HEK293 (cell line): ENCODE results near the gene GGA1.

Experiments used
- FEZF1 ChIP-seq: fragments of 450-650 bp; formaldehyde crosslinking; IDR thresholded peaks from 2 replicates; pipeline ENCODE4 v1.5.1; 2016; ENCODE audit warnings: missing biosample characterization, missing genetic modification characterization
- KLF8 ChIP-seq: fragments of 450-650 bp; formaldehyde crosslinking; IDR thresholded peaks from 2 replicates; pipeline ENCODE4 v1.5.1; 2016; ENCODE audit warnings: missing biosample characterization, missing genetic modification characterization
- PRDM6 ChIP-seq: fragments of 450-650 bp; formaldehyde crosslinking; IDR thresholded peaks from 2 replicates; pipeline ENCODE4 v1.5.1; 2017; ENCODE audit warnings: missing biosample characterization, missing genetic modification characterization
- TCF7L2 ChIP-seq: IDR thresholded peaks from 2 replicates; pipeline ENCODE4 v1.6.1; 2011; ENCODE audit warnings: low read depth, mild to moderate bottlenecking, inconsistent platforms, low read length, moderate library complexity, borderline replicate concordance
- TRIM28 ChIP-seq: IDR thresholded peaks from 2 replicates; pipeline ENCODE4 v1.6.1; 2011; ENCODE audit warnings: low read length, control low read depth, borderline replicate concordance
- ZNF114 ChIP-seq: fragments of 450-650 bp; formaldehyde crosslinking; IDR thresholded peaks from 2 replicates; pipeline ENCODE4 v1.5.0; 2017; ENCODE audit warnings: missing biosample characterization, missing genetic modification characterization
- ZNF140 ChIP-seq: fragments of 450-650 bp; formaldehyde crosslinking; IDR thresholded peaks from 2 replicates; pipeline ENCODE4 v1.5.1; 2016; ENCODE audit warnings: missing biosample characterization, missing genetic modification characterization
- ZNF175 ChIP-seq: fragments of 450-650 bp; formaldehyde crosslinking; IDR thresholded peaks from 2 replicates; pipeline ENCODE4 v1.5.1; 2016; ENCODE audit warnings: missing biosample characterization, missing genetic modification characterization
- ZNF18 ChIP-seq: fragments of 450-650 bp; formaldehyde crosslinking; IDR thresholded peaks from 2 replicates; pipeline ENCODE4 v1.5.1; 2016; ENCODE audit warnings: missing biosample characterization, missing genetic modification characterization
- ZNF24 ChIP-seq: fragments of 450-650 bp; formaldehyde crosslinking; IDR thresholded peaks from 2 replicates; pipeline ENCODE4 v1.5.1; 2016; ENCODE audit warnings: missing biosample characterization, missing genetic modification characterization
- ZNF354C ChIP-seq: fragments of 450-650 bp; formaldehyde crosslinking; IDR thresholded peaks from 2 replicates; pipeline ENCODE4 v1.5.1; 2016; ENCODE audit warnings: missing biosample characterization, missing genetic modification characterization, low read depth, borderline replicate concordance
- ZNF37A ChIP-seq: fragments of 450-650 bp; IDR thresholded peaks from 2 replicates; pipeline ENCODE4 v1.5.1; 2018; ENCODE audit warnings: missing biosample characterization, missing genetic modification characterization
- ZNF391 ChIP-seq: fragments of 450-650 bp; formaldehyde crosslinking; IDR thresholded peaks from 2 replicates; pipeline ENCODE4 v1.5.1; 2016; ENCODE audit warnings: low read depth, missing biosample characterization, missing genetic modification characterization, borderline replicate concordance
- ZNF426 ChIP-seq: fragments of 450-650 bp; formaldehyde crosslinking; IDR thresholded peaks from 2 replicates; pipeline ENCODE4 v1.5.1; 2017; ENCODE audit warnings: missing biosample characterization, missing genetic modification characterization, mild to moderate bottlenecking, inconsistent platforms, moderate library complexity
- ZNF510 ChIP-seq: fragments of 450-650 bp; formaldehyde crosslinking; IDR thresholded peaks from 2 replicates; pipeline ENCODE4 v1.5.1; 2018; ENCODE audit warnings: mild to moderate bottlenecking, missing genetic modification characterization, missing biosample characterization; ENCODE audit not compliant: insufficient replicate concordance
- ZNF530 ChIP-seq: fragments of 450-650 bp; formaldehyde crosslinking; IDR thresholded peaks from 2 replicates; pipeline ENCODE4 v1.5.1; 2016; ENCODE audit warnings: low read depth, missing biosample characterization, missing genetic modification characterization
- ZNF571 ChIP-seq: fragments of 450-650 bp; formaldehyde crosslinking; IDR thresholded peaks from 2 replicates; pipeline ENCODE4 v1.5.0; 2017; ENCODE audit warnings: missing biosample characterization, missing genetic modification characterization
- ZNF610 ChIP-seq: fragments of 450-650 bp; formaldehyde crosslinking; IDR thresholded peaks from 2 replicates; pipeline ENCODE4 v1.5.1; 2016; ENCODE audit warnings: missing biosample characterization, missing genetic modification characterization, borderline replicate concordance
- ZNF621 ChIP-seq: fragments of 450-650 bp; formaldehyde crosslinking; IDR thresholded peaks from 2 replicates; pipeline ENCODE4 v1.5.1; 2017; ENCODE audit warnings: missing biosample characterization, missing genetic modification characterization
- ZNF629 ChIP-seq: fragments of 450-650 bp; formaldehyde crosslinking; IDR thresholded peaks from 2 replicates; pipeline ENCODE4 v1.5.1; 2017; ENCODE audit warnings: missing biosample characterization, missing genetic modification characterization
- ZNF658 ChIP-seq: fragments of 450-650 bp; formaldehyde crosslinking; IDR thresholded peaks from 2 replicates; pipeline ENCODE4; 2016; ENCODE audit warnings: missing biosample characterization, missing genetic modification characterization
- ZNF664 ChIP-seq: fragments of 450-650 bp; formaldehyde crosslinking; IDR thresholded peaks from 2 replicates; pipeline ENCODE4 v1.5.1; 2016; ENCODE audit warnings: missing biosample characterization, missing genetic modification characterization
- ZNF843 ChIP-seq: fragments of 450-650 bp; formaldehyde crosslinking; IDR thresholded peaks from 2 replicates; pipeline ENCODE4 v1.5.1; 2016; ENCODE audit warnings: missing biosample characterization, missing genetic modification characterization
- ZSCAN23 ChIP-seq: fragments of 450-650 bp; formaldehyde crosslinking; IDR thresholded peaks from 2 replicates; pipeline ENCODE4 v1.5.1; 2016; ENCODE audit warnings: missing biosample characterization, missing genetic modification characterization
- TF ChIP-seq, protein P1 (sequence below): fragments of 450-650 bp; formaldehyde crosslinking; IDR thresholded peaks from 2 replicates; pipeline ENCODE4 v1.5.0; 2017; ENCODE audit warnings: missing biosample characterization, missing genetic modification characterization, borderline replicate concordance
- TF ChIP-seq, protein P2 (sequence below): fragments of 450-650 bp; formaldehyde crosslinking; optimal IDR thresholded peaks from 2 replicates; pipeline ENCODE3; 2016; ENCODE audit warnings: missing biosample characterization, mild to moderate bottlenecking, missing genetic modification characterization
- TF ChIP-seq, protein P3 (sequence below): fragments of 450-650 bp; formaldehyde crosslinking; IDR thresholded peaks from 2 replicates; pipeline ENCODE4 v1.5.1; 2016; ENCODE audit warnings: missing biosample characterization, missing genetic modification characterization
- TF ChIP-seq, protein P4 (sequence below): fragments of 450-650 bp; formaldehyde crosslinking; IDR thresholded peaks from 2 replicates; pipeline ENCODE4; 2016; ENCODE audit warnings: missing biosample characterization, missing genetic modification characterization
- TF ChIP-seq, protein P5 (sequence below): fragments of 450-650 bp; formaldehyde crosslinking; IDR thresholded peaks from 2 replicates; pipeline ENCODE4 v1.5.1; 2016; ENCODE audit warnings: missing biosample characterization, missing genetic modification characterization

GGA1 gene

GRCh38 chr22:37608477-37609239 lies at the start of gene GGA1 (continued):
- TF ChIP-seq, protein P1, sequence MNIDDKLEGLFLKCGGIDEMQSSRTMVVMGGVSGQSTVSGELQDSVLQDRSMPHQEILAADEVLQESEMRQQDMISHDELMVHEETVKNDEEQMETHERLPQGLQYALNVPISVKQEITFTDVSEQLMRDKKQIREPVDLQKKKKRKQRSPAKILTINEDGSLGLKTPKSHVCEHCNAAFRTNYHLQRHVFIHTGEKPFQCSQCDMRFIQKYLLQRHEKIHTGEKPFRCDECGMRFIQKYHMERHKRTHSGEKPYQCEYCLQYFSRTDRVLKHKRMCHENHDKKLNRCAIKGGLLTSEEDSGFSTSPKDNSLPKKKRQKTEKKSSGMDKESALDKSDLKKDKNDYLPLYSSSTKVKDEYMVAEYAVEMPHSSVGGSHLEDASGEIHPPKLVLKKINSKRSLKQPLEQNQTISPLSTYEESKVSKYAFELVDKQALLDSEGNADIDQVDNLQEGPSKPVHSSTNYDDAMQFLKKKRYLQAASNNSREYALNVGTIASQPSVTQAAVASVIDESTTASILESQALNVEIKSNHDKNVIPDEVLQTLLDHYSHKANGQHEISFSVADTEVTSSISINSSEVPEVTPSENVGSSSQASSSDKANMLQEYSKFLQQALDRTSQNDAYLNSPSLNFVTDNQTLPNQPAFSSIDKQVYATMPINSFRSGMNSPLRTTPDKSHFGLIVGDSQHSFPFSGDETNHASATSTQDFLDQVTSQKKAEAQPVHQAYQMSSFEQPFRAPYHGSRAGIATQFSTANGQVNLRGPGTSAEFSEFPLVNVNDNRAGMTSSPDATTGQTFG = no peak
- no peak for TF ChIP-seq ZNF571
- TF ChIP-seq TRIM28 = no peak
- peak; percentile 98 for TF ChIP-seq KLF8
- TF ChIP-seq PRDM6 (tag by site-specific recombination) = no peak
- 0 out of 2 replicates have a peak, but pooled peaks have one; percentile 10 for TF ChIP-seq ZNF391 (tag by site-specific recombination)
- no peak for TF ChIP-seq ZNF175 (tag by site-specific recombination)
- TF ChIP-seq, protein P2, sequence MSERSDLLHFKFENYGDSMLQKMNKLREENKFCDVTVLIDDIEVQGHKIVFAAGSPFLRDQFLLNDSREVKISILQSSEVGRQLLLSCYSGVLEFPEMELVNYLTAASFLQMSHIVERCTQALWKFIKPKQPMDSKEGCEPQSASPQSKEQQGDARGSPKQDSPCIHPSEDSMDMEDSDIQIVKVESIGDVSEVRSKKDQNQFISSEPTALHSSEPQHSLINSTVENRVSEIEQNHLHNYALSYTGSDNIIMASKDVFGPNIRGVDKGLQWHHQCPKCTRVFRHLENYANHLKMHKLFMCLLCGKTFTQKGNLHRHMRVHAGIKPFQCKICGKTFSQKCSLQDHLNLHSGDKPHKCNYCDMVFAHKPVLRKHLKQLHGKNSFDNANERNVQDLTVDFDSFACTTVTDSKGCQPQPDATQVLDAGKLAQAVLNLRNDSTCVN = peak; percentile 70
- TF ChIP-seq ZNF37A (tag by site-specific recombination) = no peak
- TF ChIP-seq ZNF354C (tag by site-specific recombination) = no peak
- no peak for TF ChIP-seq ZNF530 (tag by site-specific recombination)
- no peak for TF ChIP-seq ZNF621
- no peak for TF ChIP-seq ZNF510 (tag by site-specific recombination)
- no peak for TF ChIP-seq ZNF18
- no peak for TF ChIP-seq ZNF843 (tag by site-specific recombination)
- TF ChIP-seq ZNF610 = peak; percentile 57; the same call in 1 of the 2 replicates
- TF ChIP-seq, protein P3, sequence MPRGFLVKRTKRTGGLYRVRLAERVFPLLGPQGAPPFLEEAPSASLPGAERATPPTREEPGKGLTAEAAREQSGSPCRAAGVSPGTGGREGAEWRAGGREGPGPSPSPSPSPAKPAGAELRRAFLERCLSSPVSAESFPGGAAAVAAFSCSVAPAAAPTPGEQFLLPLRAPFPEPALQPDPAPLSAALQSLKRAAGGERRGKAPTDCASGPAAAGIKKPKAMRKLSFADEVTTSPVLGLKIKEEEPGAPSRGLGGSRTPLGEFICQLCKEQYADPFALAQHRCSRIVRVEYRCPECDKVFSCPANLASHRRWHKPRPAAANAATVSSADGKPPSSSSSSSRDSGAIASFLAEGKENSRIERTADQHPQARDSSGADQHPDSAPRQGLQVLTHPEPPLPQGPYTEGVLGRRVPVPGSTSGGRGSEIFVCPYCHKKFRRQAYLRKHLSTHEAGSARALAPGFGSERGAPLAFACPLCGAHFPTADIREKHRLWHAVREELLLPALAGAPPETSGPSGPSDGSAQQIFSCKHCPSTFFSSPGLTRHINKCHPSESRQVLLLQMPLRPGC (tag by site-specific recombination) = peak; percentile 84
- 0 out of 2 replicates have a peak, but pooled peaks have one; percentile 56 for TF ChIP-seq ZNF24 (tag by site-specific recombination)
- TF ChIP-seq ZNF140 = no peak
- no peak for TF ChIP-seq ZSCAN23 (tag by site-specific recombination)
- TF ChIP-seq ZNF629 (tag by site-specific recombination) = peak; percentile 99
- TF ChIP-seq ZNF658 = no peak
- TF ChIP-seq TCF7L2 = no peak
- TF ChIP-seq ZNF664 (tag by site-specific recombination) = no peak
- TF ChIP-seq ZNF426 = no peak
- peak; percentile 24; the same call in 1 of the 2 replicates for TF ChIP-seq FEZF1 (tag by site-specific recombination)
- TF ChIP-seq, protein P4, sequence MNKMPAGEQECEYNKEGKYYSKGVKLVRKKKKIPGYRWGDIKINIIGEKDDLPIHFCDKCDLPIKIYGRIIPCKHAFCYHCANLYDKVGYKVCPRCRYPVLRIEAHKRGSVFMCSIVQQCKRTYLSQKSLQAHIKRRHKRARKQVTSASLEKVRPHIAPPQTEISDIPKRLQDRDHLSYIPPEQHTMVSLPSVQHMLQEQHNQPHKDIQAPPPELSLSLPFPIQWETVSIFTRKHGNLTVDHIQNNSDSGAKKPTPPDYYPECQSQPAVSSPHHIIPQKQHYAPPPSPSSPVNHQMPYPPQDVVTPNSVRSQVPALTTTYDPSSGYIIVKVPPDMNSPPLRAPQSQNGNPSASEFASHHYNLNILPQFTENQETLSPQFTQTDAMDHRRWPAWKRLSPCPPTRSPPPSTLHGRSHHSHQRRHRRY (tag by site-specific recombination) = no peak
- no peak for TF ChIP-seq ZNF114
- TF ChIP-seq, protein P5, sequence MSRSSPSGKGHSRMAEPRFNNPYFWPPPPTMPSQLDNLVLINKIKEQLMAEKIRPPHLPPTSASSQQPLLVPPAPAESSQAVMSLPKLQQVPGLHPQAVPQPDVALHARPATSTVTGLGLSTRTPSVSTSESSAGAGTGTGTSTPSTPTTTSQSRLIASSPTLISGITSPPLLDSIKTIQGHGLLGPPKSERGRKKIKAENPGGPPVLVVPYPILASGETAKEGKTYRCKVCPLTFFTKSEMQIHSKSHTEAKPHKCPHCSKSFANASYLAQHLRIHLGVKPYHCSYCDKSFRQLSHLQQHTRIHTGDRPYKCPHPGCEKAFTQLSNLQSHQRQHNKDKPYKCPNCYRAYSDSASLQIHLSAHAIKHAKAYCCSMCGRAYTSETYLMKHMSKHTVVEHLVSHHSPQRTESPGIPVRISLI (tag by site-specific recombination) = no peak
